Sigmoid colon (tissue), 7 donors: Measurements from ENCODE around the gene KRT17. TPM values are rescaled to one million over a fixed set of nuclear protein-coding genes. Genes with fewer than 3 reads are reported as not detected.

Source experiments
- DNase-seq: peaks from one replicate; pipeline ENCODE4 v3.0.0-alpha.2; 2019
- H3K27ac ChIP-seq, 4 donors: fragments of 200-600 bp; sonication (generic); one replicate each; pipeline ENCODE4 v1.5.1; 2016 to 2019; ENCODE audit warnings: mild to moderate bottlenecking in 1 of 4
- H3K27me3 ChIP-seq, 3 donors: fragments of 200-600 bp; sonication (generic); one replicate each; pipeline ENCODE4 v1.5.1; 2019; ENCODE audit warnings: mild to moderate bottlenecking in 1 of 3
- H3K36me3 ChIP-seq, 4 donors: fragments of 200-600 bp; sonication (generic); one replicate each; pipeline ENCODE4 v1.5.1; 2016 to 2019
- H3K4me1 ChIP-seq, 4 donors: fragments of 200-600 bp; sonication (generic); one replicate each; pipeline ENCODE4 v1.5.1; 2017 to 2019
- H3K4me3 ChIP-seq, 4 donors: fragments of 200-600 bp; sonication (generic); one replicate each; pipeline ENCODE4 v1.5.1; 2017 to 2019; ENCODE audit warnings: mild to moderate bottlenecking in 2 of 4, moderate library complexity in 1 of 4
- H3K9me3 ChIP-seq, 4 donors: fragments of 200-600 bp in 3 of 4; sonication (generic) in 3 of 4; one replicate each; pipeline versions ENCODE4 v1.5.1 to v1.6.1; 2013 to 2019
- CTCF ChIP-seq, 4 experiments: fragments of 450-650 bp in 3 of 4; fragments of 200-600 bp in 1 of 4; IDR thresholded peaks; one replicate each; pipeline ENCODE4 v1.5.1; 2016 to 2019; ENCODE audit warnings: antibody characterized with exemption in 4 of 4, mild to moderate bottlenecking in 3 of 4, moderate library complexity in 2 of 4
- EP300 ChIP-seq, 4 donors: sonication (generic); formaldehyde crosslinking; IDR thresholded peaks; one replicate each; pipeline ENCODE4 v1.6.1; 2017; ENCODE audit warnings: antibody characterized with exemption in 4 of 4
- POLR2A ChIP-seq, 2 donors: fragments of 450-650 bp; IDR thresholded peaks; one replicate each; pipeline ENCODE4 v1.6.1; 2016; ENCODE audit warnings: antibody characterized with exemption in 2 of 2, mild to moderate bottlenecking in 2 of 2, moderate library complexity in 2 of 2
- POLR2AphosphoS5 ChIP-seq, 4 donors: sonication (generic); formaldehyde crosslinking; IDR thresholded peaks; one replicate each; pipeline ENCODE4 v1.6.1; 2017; ENCODE audit warnings: antibody characterized with exemption in 4 of 4
- WGBS, 2 donors: extraction: QIAGEN DNeasy Blood & Tissue Kit; methylation state at CpG; one replicate each; pipeline ENCODE4 v1.1.7; 2013; 5-methylcytosine and 5-hydroxymethylcytosine counted together
- intact Hi-C: fragments of 100-400 bp; cut with DNase I; formaldehyde crosslinking; loops from one replicate; pipeline ENCODE4 v1.15.1; 2023
- polyA plus RNA-seq, 3 donors: library from polyadenylated mRNA; stranded (reverse); fragments of 200-250 nt; gene quantifications; one replicate each; pipeline ENCODE4 v1.2.3, GENCODE V29; 2013
- total RNA-seq, 4 donors: library from RNA; depleted of rRNA; stranded (reverse); fragments of >200 nt; gene quantifications; one replicate each; pipeline ENCODE4 v1.1.0, GENCODE V29; 2016
- donor health status: healthy with polysubstance abuse.
- donor health status: Bipolar disorder and iron deficiency.
- donor health status: healthy.

KRT17 gene
- total and polyA plus RNA-seq, 7 donors: 0.17 to 5.3 (median 1.2) TPM; not detected in 4

GRCh38 chr17:41653892-41654677 lies 29.7 kb upstream of the KRT17 start:
- Histone ChIP-seq H3K9me3 (no peaks in the 10 kb centered on the region), H3K4me3 (no peak overlapping the region), H3K4me1 (peaks cover 0 to 9% (median 2%) of the 10 kb centered on the region in 4 donors), H3K27me3 (no peaks in the 10 kb centered on the region), H3K36me3 (no peaks in the 10 kb centered on the region), H3K27ac (peak overlapping the region in 2 of 4 donors; percentile 47 to 69)
- no peak for DNase-seq
- 13 to 66% methylated on average over 14 of the region's 14 CpGs for WGBS, 2 donors
- intact Hi-C loops: no loop called here
- TF ChIP-seq POLR2A (IDR thresholded peaks at IDR 0.05): peak in 1 of 2 donors; percentile 29
- no peak for TF ChIP-seq EP300 (IDR thresholded peaks at IDR 0.05)

- no peak overlapping the region for H3K27ac ChIP-seq
- H3K36me3 ChIP-seq: no peaks in the 10 kb centered on the region
- H3K4me1 ChIP-seq: peaks cover 0 to 13% (median 4%) of the 10 kb centered on the region in 4 donors
- no peaks in the 10 kb centered on the region for H3K27me3 ChIP-seq
- intact Hi-C loops: no loop called here
- no peaks in the 10 kb centered on the region for H3K9me3 ChIP-seq
- H3K4me3 ChIP-seq: no peak overlapping the region
- DNase-seq: no peak
- TF ChIP-seq POLR2A (IDR thresholded peaks at IDR 0.05): no peak
- no peak for TF ChIP-seq POLR2AphosphoS5 (IDR thresholded peaks at IDR 0.05)
- no peak for TF ChIP-seq CTCF (IDR thresholded peaks at IDR 0.05)
- no peak for TF ChIP-seq EP300 (IDR thresholded peaks at IDR 0.05)
- 91 to 92% methylated on average over 5 of the region's 5 CpGs for WGBS, 2 donors
Measured at GRCh38 chr17:41653421-41653820, 29.0 kb upstream of the KRT17 start.

DNA sequence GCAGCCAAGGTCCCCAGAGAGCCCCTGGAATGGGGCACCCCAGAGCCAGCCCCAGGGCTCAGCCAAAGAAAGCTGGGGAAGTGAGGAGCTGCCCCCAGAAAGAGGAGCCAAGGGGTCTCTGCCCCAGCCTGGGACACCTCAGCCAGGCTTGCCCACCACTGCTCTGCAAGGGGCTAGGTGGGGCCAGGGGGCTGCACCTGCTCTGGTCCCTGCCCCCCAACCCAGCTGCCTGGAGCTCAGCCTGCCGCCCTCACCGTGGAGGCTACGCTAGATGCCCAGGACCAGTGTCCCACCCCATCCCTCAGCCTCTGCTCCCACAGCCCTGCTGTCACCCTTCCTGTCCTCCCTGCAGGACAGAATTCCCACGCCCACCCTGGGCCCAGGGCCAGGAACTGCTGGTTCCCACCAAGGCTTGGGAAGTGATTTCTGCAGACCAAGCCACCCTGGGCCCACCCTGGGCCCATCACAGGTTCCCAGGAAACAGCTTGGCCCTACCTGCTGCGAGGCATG lies 28.1 kb upstream of the KRT17 start:
- intact Hi-C loops: no loop called here
- H3K9me3 ChIP-seq: no peaks in the 10 kb centered on the region
- no peaks in the 10 kb centered on the region for H3K36me3 ChIP-seq
- H3K4me3 ChIP-seq: no peak overlapping the region
- peaks cover 0 to 21% (median 13%) of the 10 kb centered on the region in 4 donors for H3K4me1 ChIP-seq
- 73 to 82% methylated on average over 5 of the region's 5 CpGs for WGBS, 2 donors
- DNase-seq: no peak
- H3K27ac ChIP-seq: no peak overlapping the region
- H3K27me3 ChIP-seq: no peaks in the 10 kb centered on the region
- TF ChIP-seq EP300 (IDR thresholded peaks at IDR 0.05) (no peak), POLR2A (IDR thresholded peaks at IDR 0.05) (no peak), CTCF (IDR thresholded peaks at IDR 0.05) (no peak), POLR2AphosphoS5 (IDR thresholded peaks at IDR 0.05) (no peak)

DNA sequence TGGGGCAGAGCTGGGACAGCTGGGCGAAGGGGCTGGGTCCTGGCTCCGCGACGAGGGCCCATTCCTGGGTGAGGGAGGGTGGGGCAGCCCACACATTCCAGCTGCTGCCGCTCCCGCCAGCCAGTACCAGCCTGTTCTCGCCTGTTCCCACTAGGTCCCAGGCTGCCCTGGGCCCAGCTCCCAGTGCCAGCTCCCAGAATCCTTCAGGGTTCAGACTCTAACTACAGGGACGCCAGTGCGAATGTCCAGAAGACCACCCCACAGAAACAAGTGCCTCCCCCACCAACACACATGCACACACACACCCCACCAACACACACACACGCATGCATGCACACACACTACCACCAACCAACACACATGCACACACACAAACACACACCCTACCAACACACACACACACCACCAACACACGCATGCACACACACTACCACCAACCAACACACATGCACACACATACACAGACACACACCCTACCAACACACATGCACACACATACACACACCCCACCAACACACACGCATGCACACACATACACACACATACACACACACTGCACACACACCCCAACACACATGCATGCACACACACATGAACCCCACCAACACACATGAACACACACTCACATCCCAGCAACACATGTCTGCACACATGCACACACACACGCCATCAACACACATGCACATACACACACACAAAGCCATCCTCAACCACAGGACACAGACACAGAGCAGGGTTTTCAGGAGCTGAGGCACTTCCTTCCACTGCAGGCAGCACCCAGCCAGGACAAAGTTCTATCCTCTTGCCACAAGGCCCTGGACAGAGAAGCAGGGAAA lies 27.5 kb upstream of the KRT17 start:
- TF ChIP-seq CTCF (IDR thresholded peaks at IDR 0.05): no peak
- TF ChIP-seq POLR2A (IDR thresholded peaks at IDR 0.05): no peak
- intact Hi-C loops: no loop called here
- Histone ChIP-seq H3K36me3 (no peaks in the 10 kb centered on the region), H3K27me3 (no peaks in the 10 kb centered on the region), H3K4me3 (peak overlapping the region in 2 of 4 donors; percentile 13 to 18), H3K27ac (peak overlapping the region in 3 of 4 donors; percentile 23 to 72 (median 37)), H3K4me1 (peaks cover 0 to 21% (median 14%) of the 10 kb centered on the region in 4 donors), H3K9me3 (no peaks in the 10 kb centered on the region)
- peak; percentile 75 for DNase-seq
- WGBS, 2 donors: 35 to 71% methylated on average over 13 of the region's 13 CpGs
